Stimulated activated CD4-positive, alpha-beta T cell treated with anti-CD3 and anti-CD28 coated beads, TNF-alpha, amount 100 ng/mL, for 4 hours (primary cell): ENCODE data around the gene ARL13A.
"Not testable (repeated sequence)": the region's sequence is repeated elsewhere in the genome, so short reads cannot be mapped to it uniquely, and the experiment has no call there.

Experiments
- DNase-seq, 3 experiments: peaks; one replicate each; pipeline ENCODE4 v3.0.0-alpha.2; 2020; ENCODE audit warnings: low read depth in 3 of 3

The ARL13A gene

DNA sequence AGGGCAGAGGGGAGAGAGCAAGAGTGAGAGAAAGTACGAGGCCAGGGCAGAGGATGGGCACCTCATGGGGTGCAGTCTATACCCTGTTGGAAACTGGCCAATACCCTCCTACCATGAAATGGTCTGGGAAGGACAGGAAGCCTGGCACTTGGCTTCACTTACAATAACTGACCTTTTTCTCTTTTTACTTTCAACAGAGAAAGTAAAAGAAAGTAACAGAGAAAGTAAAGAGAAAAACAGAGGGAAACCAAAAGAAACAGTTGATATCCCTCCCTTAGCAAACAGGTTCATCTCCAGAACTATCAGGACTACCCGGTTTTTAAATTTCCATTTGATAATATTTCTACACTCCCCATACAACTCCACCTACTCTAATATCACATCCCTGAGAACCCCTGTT, 20.6 kb downstream of the ARL13A start:
- DNase-seq = no peak

DNA sequence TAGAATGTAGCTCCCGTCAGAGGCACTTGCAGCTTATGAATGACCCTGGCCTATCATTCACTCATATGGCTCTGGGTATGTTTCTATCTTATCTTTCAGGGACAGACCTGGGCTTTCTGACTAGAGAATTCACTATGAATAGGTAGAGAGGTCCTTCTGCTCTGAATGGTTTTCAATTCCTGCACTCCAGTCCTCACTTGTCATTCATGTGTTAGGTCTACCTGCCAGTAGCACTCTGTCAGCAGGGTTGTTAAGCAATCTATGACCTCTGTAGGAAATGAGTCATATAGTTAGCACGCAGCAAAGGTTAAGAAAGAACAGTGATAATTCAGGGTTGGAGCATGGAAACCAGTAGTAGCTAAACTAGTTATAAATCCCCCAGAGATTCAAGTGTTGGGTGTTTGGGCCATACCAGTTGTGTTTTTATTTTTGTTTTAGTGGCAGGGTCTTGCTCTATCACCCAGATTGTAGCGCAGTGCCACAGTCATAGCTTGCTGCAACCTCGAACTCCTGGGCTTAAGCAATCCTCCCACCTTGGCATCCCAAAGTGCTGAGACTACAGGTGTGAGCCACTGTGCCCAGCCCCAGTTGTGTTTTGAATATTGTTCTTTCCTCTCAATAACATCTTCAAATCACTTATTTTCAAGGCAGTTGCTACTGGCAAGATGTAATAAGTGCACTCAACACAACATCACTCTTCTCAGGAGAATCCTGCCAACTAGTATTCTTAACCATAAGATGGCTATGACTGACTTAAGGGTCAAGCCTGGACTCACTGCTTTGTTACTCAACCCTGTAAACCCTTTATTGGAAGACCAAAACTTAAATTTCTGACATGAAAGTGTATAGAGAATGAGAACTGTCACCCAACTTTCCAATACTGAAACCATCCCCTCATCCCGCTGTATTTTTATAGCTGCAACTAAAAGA, 25.1 kb downstream of the ARL13A start:
- no peak for DNase-seq

DNA sequence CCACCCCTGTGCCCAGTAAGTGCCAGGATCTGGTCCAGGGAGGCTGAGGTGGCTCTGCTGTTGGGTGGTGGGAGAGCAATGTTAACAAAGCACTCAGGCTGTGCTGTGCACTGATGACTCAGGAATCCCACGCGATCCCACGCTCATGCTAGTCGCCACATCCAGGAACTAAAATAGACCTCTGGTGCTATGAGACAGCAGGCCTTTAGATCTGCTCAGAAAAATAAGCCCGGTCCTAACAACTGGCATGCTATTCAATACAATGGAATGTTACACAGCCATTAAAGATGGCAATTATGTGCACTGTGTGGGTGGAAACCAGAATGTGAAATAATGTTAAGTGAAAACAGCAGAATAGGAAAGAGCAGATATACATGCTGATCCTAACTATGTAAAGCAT, 26.0 kb downstream of the ARL13A start:
- no peak for DNase-seq

DNA sequence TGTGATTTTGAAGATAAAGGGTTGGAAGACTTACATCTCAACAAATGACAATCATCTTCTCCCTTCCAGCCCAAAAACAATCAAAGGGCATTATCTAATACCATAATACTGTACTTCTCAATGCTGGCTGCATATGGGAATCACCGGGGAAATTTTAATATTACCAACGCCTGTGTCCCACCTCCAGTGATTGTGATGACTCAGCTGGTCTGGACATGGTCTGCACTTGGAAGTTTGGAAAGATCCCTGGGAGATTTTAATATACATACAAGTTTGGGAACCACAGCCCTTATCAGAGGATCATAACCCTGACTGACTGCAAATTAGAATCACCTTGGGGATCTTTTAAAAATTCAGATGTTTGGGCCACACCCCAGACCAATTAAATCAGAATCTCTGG, 29.9 kb downstream of the ARL13A start:
- DNase-seq = no peak

DNA sequence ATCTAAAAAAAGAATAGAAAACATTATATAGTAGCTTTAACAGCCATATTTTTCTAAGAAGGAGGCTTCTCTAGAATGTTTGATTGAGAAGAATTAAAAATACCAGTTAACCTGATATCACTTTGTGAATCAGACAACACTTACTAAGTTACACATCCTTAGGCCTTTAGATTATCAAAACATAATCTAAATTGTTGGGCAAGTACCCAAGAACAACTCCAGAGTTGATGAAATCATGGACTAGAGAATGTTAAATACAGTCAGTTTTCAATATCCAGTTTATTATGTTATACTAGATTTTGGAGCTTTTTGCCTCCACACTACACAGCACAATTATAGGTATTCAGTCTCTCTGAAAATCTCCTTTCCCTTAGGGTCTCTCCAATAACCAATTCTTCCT, 39.6 kb downstream of the ARL13A start:
- no peak for DNase-seq

DNA sequence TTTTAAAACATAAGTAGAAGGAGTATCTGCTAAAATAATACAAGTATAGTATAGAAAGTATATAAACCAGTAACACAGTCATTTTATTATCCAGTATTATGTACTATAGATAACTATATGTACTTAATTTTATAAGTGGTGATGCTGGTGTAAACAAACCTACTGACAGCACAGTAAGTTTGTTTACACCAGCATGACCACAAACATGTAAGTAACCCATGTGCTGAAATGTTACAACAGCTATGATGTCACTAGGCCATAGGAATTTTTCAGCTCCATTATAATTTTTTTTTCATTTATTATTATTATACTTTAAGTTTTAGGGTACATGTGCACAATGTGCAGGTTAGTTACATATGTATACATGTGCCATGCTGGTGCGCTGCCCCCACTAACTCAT, 42.5 kb downstream of the ARL13A start:
- not testable (repeated sequence) for DNase-seq

DNA sequence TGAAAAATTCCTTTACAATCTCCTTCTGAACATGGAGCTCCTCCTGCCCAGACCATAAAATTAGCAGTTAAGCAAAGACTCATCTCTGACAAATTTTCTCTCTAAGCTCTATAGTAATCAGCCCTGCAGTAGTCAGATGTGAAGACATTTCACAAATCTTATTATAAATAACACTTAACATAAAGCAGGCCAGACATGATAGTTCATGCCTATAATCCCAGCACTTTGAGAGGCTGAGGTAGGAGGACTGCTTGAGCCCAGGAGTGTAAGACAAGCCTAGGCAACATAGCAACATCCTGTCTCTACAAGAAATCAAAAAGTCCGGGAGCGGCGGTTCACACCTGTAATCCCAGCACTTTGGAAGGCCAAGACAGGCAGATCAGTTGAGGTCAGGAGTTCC, 52.5 kb downstream of the ARL13A start:
- no peak for DNase-seq

DNA sequence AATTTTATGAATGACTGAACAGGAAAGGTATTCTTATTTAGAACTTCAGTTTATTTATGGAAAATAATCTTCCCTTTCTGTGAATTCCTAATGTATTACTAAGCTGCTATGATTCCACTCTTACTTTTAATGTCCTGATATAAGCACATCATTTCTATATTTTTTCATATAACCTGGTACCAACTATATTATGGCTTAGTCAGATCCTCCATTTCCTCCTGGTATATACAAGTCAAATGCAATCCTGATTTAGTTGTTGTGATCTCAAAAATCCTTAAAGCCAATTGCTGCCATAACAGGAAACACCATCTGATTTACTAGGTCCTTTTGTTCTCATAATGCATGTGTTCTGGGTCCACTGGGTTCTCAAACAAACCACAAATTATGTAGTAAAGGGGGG, 55.6 kb downstream of the ARL13A start:
- no peak for DNase-seq

DNA sequence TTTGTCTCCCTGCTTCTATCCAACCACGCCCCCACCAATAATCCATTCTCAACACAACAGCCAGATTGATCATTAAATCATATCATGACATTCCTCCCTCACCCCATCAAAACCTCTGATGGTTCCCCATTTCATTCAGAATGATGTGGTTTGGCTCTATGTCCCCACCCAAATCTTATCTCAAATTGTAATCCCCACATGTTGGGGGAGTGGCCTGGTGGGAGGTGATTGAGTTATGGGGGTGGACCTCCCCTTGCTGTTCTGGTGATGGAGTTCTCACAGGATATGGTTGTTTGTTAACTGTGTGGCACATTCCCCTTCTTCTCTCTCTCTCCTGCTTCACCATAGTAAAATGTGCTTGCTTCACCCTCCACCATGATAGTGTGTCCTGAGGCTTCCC, 59.1 kb downstream of the ARL13A start:
- DNase-seq = no peak

DNA sequence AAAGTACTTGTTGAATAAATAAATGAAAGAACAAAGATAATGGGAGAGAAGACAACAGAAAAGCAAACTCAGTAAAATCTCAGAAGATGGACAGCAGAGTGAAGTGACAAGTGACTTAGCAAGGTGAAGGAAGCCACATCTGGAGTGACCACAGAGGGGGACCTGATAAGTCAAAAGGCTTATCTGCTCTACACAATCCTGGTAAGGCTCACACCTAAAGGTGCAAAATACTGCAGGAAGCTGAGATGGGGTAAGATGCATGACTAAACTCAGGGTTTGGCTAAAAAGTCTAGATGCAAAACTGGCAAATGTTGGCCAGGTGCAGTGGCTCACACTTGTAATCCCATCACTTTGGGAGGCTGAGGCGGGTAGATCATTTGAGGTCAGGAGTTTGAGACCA, 60.2 kb downstream of the ARL13A start:
- no peak for DNase-seq

DNA sequence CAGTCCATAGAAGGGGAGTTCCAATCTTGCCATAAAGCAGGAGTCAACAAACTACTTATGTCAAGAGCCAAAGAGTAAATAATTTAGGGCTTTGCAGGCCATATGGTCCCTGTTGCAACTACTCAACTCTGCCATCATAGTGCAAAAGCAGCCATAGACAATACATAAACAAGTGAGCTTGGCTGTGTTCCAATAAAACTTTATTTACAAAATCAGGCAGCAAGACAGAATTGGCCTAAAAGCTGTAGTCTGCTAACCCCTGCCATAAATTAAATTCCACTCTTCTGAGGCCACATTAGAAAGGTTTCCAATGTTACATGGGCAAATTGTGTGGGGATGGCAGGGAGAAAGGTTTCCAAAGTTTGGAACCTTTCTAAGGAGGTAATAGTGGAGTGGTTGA, 67.7 kb downstream of the ARL13A start:
- no peak for DNase-seq

DNA sequence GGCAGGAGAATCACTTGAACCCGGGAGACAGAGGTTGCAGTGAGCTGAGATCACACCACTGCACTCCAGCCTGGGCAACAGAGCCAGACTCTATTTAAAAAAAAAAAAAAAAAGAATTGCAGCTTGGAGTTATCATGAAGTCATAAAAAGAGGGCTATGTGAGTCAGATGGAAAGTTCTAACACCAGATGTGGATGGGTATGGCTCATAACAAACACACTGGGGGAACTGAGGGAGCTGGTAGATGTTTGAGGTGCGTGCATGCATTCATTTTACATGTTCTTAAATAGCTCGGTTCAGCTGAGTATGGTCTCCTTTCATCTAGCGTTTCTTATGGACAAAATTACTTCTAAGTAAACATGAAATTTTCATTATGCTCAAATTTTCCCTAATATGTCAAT, 70.7 kb downstream of the ARL13A start:
- DNase-seq = no peak
